H9 (cell line): ENCODE data around the gene MCEE. TPM values are rescaled to one million over a fixed set of nuclear protein-coding genes. Genes with fewer than 3 reads are reported as not detected.

Experiments used
- DNase-seq: peaks from one replicate; pipeline ENCODE4 v3.0.0-alpha.2; 2017
- H2AFZ ChIP-seq: one replicate; pipeline ENCODE4 v1.6.1; 2013; ENCODE audit warnings: mild to moderate bottlenecking, low read length, control low read depth, moderate library complexity
- H2AK5ac ChIP-seq: 2 replicates; pipeline ENCODE4 v1.6.1; 2013; ENCODE audit warnings: low read length, control low read depth, mixed read lengths; ENCODE audit not compliant: insufficient read length
- H2BK120ac ChIP-seq: one replicate; pipeline ENCODE4 v1.6.1; 2013; ENCODE audit warnings: low read depth, mild to moderate bottlenecking, low read length, control low read depth, inconsistent platforms; ENCODE audit not compliant: poor library complexity, severe bottlenecking
- H2BK12ac ChIP-seq: 2 replicates; pipeline ENCODE4 v1.6.1; 2013; ENCODE audit warnings: low read length, control low read depth, mixed read lengths, low read depth; ENCODE audit not compliant: insufficient read length
- H2BK15ac ChIP-seq: 2 replicates; pipeline ENCODE4 v1.6.1; 2013; ENCODE audit warnings: low read depth, low read length, control low read depth
- H2BK20ac ChIP-seq: one replicate; pipeline ENCODE4 v1.6.1; 2013; ENCODE audit warnings: low read depth, mild to moderate bottlenecking, low read length, control low read depth, inconsistent platforms; ENCODE audit not compliant: poor library complexity, severe bottlenecking
- H2BK5ac ChIP-seq: 2 replicates; pipeline ENCODE4 v1.6.1; 2013; ENCODE audit warnings: low read length, control low read depth, mixed read lengths; ENCODE audit not compliant: insufficient read length
- H3K14ac ChIP-seq: 2 replicates; pipeline ENCODE4 v1.6.1; 2013; ENCODE audit warnings: low read length, control low read depth; ENCODE audit not compliant: insufficient read depth
- H3K18ac ChIP-seq: 2 replicates; pipeline ENCODE4 v1.6.1; 2013; ENCODE audit warnings: low read depth, mild to moderate bottlenecking, mixed read lengths, low read length, control low read depth; ENCODE audit not compliant: insufficient read length
- H3K23ac ChIP-seq: 2 replicates; pipeline ENCODE4 v1.6.1; 2013; ENCODE audit warnings: low read length, control low read depth, mixed read lengths, low read depth; ENCODE audit not compliant: insufficient read length
- H3K23me2 ChIP-seq: 2 replicates; pipeline ENCODE4 v1.6.1; 2013; ENCODE audit warnings: low read depth, mild to moderate bottlenecking, mixed read lengths, low read length, control low read depth; ENCODE audit not compliant: insufficient read length, poor library complexity, severe bottlenecking
- H3K27ac ChIP-seq: 2 replicates; pipeline ENCODE4 v1.5.1; 2013; ENCODE audit warnings: low read length, control low read depth, mixed read lengths, low read depth; ENCODE audit not compliant: insufficient read length
- H3K27me3 ChIP-seq: 2 replicates; pipeline ENCODE4 v1.6.1; 2013; ENCODE audit warnings: low read length, control low read depth, inconsistent platforms; ENCODE audit not compliant: insufficient read depth
- H3K4ac ChIP-seq: 2 replicates; pipeline ENCODE4 v1.6.1; 2013; ENCODE audit warnings: low read depth, mild to moderate bottlenecking, control low read depth, inconsistent platforms, low read length, moderate library complexity
- H3K4me1 ChIP-seq: 2 replicates; pipeline ENCODE4 v1.6.1; 2013; ENCODE audit warnings: low read length, control low read depth, inconsistent platforms; ENCODE audit not compliant: insufficient read depth
- H3K4me2 ChIP-seq: 2 replicates; pipeline ENCODE4 v1.6.1; 2013; ENCODE audit warnings: low read length, control low read depth, mixed read lengths; ENCODE audit not compliant: insufficient read length, insufficient read depth
- H3K56ac ChIP-seq: 2 replicates; pipeline ENCODE4 v1.6.1; 2013; ENCODE audit warnings: low read depth, mild to moderate bottlenecking, mixed read lengths, low read length, control low read depth; ENCODE audit not compliant: insufficient read length
- H3K79me1 ChIP-seq: 2 replicates; pipeline ENCODE4 v1.6.1; 2013; ENCODE audit warnings: low read depth, mild to moderate bottlenecking, moderate library complexity, low read length, control low read depth, inconsistent platforms; ENCODE audit not compliant: insufficient read depth, poor library complexity, severe bottlenecking
- H3K79me2 ChIP-seq: 2 replicates; pipeline ENCODE4 v1.6.1; 2013; ENCODE audit warnings: low read length, control low read depth, inconsistent platforms; ENCODE audit not compliant: insufficient read depth
- H3K9ac ChIP-seq: 2 replicates; pipeline ENCODE4 v1.6.1; 2013; ENCODE audit warnings: low read length, control low read depth, mixed read lengths; ENCODE audit not compliant: insufficient read length; ENCODE audit errors: extremely low read depth
- H3K9me3 ChIP-seq: one replicate; pipeline ENCODE4 v1.6.1; 2013; ENCODE audit warnings: low read depth, low read length, inconsistent platforms; ENCODE audit not compliant: control insufficient read depth
- H3T11ph ChIP-seq: one replicate; pipeline ENCODE4 v1.6.1; 2013; ENCODE audit warnings: mild to moderate bottlenecking, low read length, control low read depth, inconsistent platforms
- H4K20me1 ChIP-seq: one replicate; pipeline ENCODE4 v1.6.1; 2013; ENCODE audit not compliant: control insufficient read depth, insufficient read length, insufficient read depth
- H4K5ac ChIP-seq: 2 replicates; pipeline ENCODE4 v1.6.1; 2013; ENCODE audit warnings: low read depth, mild to moderate bottlenecking, mixed read lengths, low read length, control low read depth; ENCODE audit not compliant: insufficient read length
- H4K8ac ChIP-seq: replicated peaks from 2 replicates; pipeline ENCODE4 v1.6.1; 2013; ENCODE audit warnings: low read length, control low read depth, mixed read lengths, low read depth; ENCODE audit not compliant: insufficient read length
- H4K91ac ChIP-seq: 2 replicates; pipeline ENCODE4 v1.6.1; 2013; ENCODE audit warnings: low read depth, mild to moderate bottlenecking, moderate library complexity, mixed read lengths, low read length, control low read depth; ENCODE audit not compliant: insufficient read length
- H3K27ac Mint-ChIP-seq, 3 experiments: 2 replicates in 2 of 3; 3 replicates in 1 of 3; pipeline ENCODE4 v1.8.0; 2020 to 2021; ENCODE audit warnings: mixed read lengths in 3 of 3, mild to moderate bottlenecking in 1 of 3, moderate library complexity in 1 of 3
- H3K27me3 Mint-ChIP-seq: 2 replicates; pipeline ENCODE4 v1.8.0; 2021; ENCODE audit warnings: low read depth, mild to moderate bottlenecking, moderate library complexity, mixed read lengths
- H3K36me3 Mint-ChIP-seq, 3 experiments: 2 replicates in 2 of 3; 3 replicates in 1 of 3; pipeline ENCODE4 v1.8.0; 2020 to 2021; ENCODE audit warnings: low read depth in 3 of 3, mixed read lengths in 3 of 3; ENCODE audit not compliant: insufficient read depth in 1 of 3
- H3K4me1 Mint-ChIP-seq, 2 experiments: 2 replicates each; pipeline ENCODE4 v1.8.0; 2020; ENCODE audit warnings: mixed read lengths in 2 of 2
- H3K4me3 Mint-ChIP-seq, 2 experiments: 2 replicates in 1 of 2; 3 replicates in 1 of 2; pipeline ENCODE4 v1.8.0; 2020 to 2021; ENCODE audit warnings: mild to moderate bottlenecking in 2 of 2, mixed read lengths in 2 of 2, moderate library complexity in 1 of 2
- H3K9me3 Mint-ChIP-seq, 2 experiments: 2 replicates in 1 of 2; 3 replicates in 1 of 2; pipeline ENCODE4 v1.8.0; 2020; ENCODE audit warnings: mild to moderate bottlenecking in 2 of 2, mixed read lengths in 2 of 2, moderate library complexity in 1 of 2
- WGBS: extraction: QIAGEN DNeasy Blood & Tissue Kit; methylation state at CpG from one replicate; pipeline ENCODE4 v1.1.7; 2013; ENCODE audit warnings: missing lambda C conversion rate, low lambda C conversion rate, mixed read lengths; ENCODE audit not compliant: insufficient read length; ENCODE audit errors: extremely low coverage; 5-methylcytosine and 5-hydroxymethylcytosine counted together
- total RNA-seq: library from RNA; stranded (reverse); gene quantifications from 2 replicates; pipeline ENCODE4 v1.2.1, GENCODE V29; 2021
- TF ChIP-seq, protein P1 (sequence below): fragments of 200-600 bp; sonication (generic); conservative IDR thresholded peaks from 3 replicates; pipeline ENCODE4 v1.8.0; 2021; ENCODE audit warnings: antibody characterized with exemption, mild to moderate bottlenecking

MCEE gene
- total RNA-seq, 1 experiment from 2014 or later, result 12.5 TPM

DNA sequence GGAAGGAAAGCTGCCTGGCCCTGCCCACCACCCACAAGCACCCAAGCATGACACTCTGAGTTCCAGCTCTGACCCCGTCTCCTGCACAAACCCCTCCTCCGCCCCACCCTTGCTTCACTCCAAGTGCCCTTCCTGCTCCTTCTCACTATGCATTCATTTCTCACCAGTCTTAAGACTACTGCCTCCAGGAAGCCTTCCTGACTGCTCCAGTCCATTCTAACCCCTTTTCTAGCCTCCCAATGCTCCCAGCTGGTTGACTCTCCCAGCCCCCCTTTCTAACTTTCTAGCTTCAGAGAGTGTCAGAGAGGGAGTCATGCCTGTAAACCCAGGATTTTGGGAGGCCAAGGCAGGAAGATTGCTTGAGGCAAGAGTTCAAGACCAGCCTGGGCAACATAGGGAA lies 69.8 kb downstream of the MCEE start:
- no CpG with 5 or more reads among the region's 2 CpGs for WGBS
- no peak overlapping the region for H3K4ac ChIP-seq
- no peak overlapping the region for H2AFZ ChIP-seq
- H3K27me3 Mint-ChIP-seq, result peaks cover 23% of the 10 kb centered on the region
- H3T11ph ChIP-seq, result no peak overlapping the region
- H3K27me3 ChIP-seq, result no peaks in the 10 kb centered on the region
- no peak overlapping the region for H3K56ac ChIP-seq
- H2BK5ac ChIP-seq, result no peak overlapping the region
- H2BK120ac ChIP-seq, result no peak overlapping the region
- H4K91ac ChIP-seq, result no peak overlapping the region
- H4K5ac ChIP-seq, result no peak overlapping the region
- no peak overlapping the region for H3K9ac ChIP-seq
- no peak overlapping the region for H2AK5ac ChIP-seq
- H3K79me2 ChIP-seq, result no peaks in the 10 kb centered on the region
- no peaks in the 10 kb centered on the region for H3K4me1 Mint-ChIP-seq
- TF ChIP-seq, protein P1, sequence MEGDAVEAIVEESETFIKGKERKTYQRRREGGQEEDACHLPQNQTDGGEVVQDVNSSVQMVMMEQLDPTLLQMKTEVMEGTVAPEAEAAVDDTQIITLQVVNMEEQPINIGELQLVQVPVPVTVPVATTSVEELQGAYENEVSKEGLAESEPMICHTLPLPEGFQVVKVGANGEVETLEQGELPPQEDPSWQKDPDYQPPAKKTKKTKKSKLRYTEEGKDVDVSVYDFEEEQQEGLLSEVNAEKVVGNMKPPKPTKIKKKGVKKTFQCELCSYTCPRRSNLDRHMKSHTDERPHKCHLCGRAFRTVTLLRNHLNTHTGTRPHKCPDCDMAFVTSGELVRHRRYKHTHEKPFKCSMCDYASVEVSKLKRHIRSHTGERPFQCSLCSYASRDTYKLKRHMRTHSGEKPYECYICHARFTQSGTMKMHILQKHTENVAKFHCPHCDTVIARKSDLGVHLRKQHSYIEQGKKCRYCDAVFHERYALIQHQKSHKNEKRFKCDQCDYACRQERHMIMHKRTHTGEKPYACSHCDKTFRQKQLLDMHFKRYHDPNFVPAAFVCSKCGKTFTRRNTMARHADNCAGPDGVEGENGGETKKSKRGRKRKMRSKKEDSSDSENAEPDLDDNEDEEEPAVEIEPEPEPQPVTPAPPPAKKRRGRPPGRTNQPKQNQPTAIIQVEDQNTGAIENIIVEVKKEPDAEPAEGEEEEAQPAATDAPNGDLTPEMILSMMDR, result no peak
- no peak overlapping the region for H4K8ac ChIP-seq
- H3K4me1 ChIP-seq, result no peaks in the 10 kb centered on the region
- no peaks in the 10 kb centered on the region for H3K23me2 ChIP-seq
- H2BK12ac ChIP-seq, result no peak overlapping the region
- H3K36me3 Mint-ChIP-seq, result no peaks in the 10 kb centered on the region
- H3K27ac ChIP-seq, result no peak overlapping the region
- no peak overlapping the region for H3K14ac ChIP-seq
- no peak overlapping the region for H3K18ac ChIP-seq
- no peaks in the 10 kb centered on the region for H4K20me1 ChIP-seq
- H3K9me3 Mint-ChIP-seq, result no peaks in the 10 kb centered on the region
- no peaks in the 10 kb centered on the region for H3K79me1 ChIP-seq
- no peak overlapping the region for H3K27ac Mint-ChIP-seq
- DNase-seq, result no peak
- H2BK20ac ChIP-seq, result no peak overlapping the region
- H3K9me3 ChIP-seq, result no peaks in the 10 kb centered on the region
- H2BK15ac ChIP-seq, result no peak overlapping the region
- no peak overlapping the region for H3K23ac ChIP-seq
- H3K4me2 ChIP-seq, result no peak overlapping the region
- H3K4me3 Mint-ChIP-seq, result no peak overlapping the region; a peak in 1 of 5 replicates

Other genes with a start within 250 kb of the MCEE start
- not detected in 2 replicates for gene VAX2, start 229.7 kb downstream of the MCEE start, total RNA-seq
- not detected in 2 replicates for gene ATP6V1B1, start 194.3 kb downstream of the MCEE start, total RNA-seq
- gene ANKRD53, start 151.6 kb downstream of the MCEE start, total RNA-seq, result 0.28 and 0.88 TPM in 2 replicates
- gene TEX261, start 135.4 kb downstream of the MCEE start, total RNA-seq, result 19.2 and 23.9 TPM in 2 replicates
- 74.4 and 75.1 TPM in 2 replicates for gene NAGK, start 61.6 kb downstream of the MCEE start, total RNA-seq
- 42.1 and 45.6 TPM in 2 replicates for gene MPHOSPH10, start 405 bp upstream of the MCEE start, total RNA-seq
- 16.8 and 17.7 TPM in 2 replicates for gene PAIP2B, start 96.9 kb upstream of the MCEE start, total RNA-seq
- gene ZNF638, start 201.6 kb upstream of the MCEE start, total RNA-seq, result 141 and 146 TPM in 2 replicates